AG04450 (cell line): Measurements from ENCODE around the gene ITPK1. TPM values are rescaled to one million over a fixed set of nuclear protein-coding genes. Genes with fewer than 3 reads are reported as not detected.

ENCODE experiments used
- CTCF ChIA-PET: fragments of 300-600, 350-600 bp; formaldehyde crosslinking; extraction: SDS; loops from one replicate; lab custom pipeline; 2022; ENCODE audit warnings: antibody characterized with exemption, inconsistent platforms; lab: Charles Lee
- POLR2A ChIA-PET: fragments of 350-600 bp; formaldehyde crosslinking; extraction: SDS; loops from one replicate; lab custom pipeline; 2021; ENCODE audit warnings: antibody characterized with exemption, inconsistent platforms; lab: Yijun Ruan, JAX
- DNase-seq: peaks from one replicate; pipeline ENCODE4 v3.0.0-alpha.2; 2011; ENCODE audit warnings: low read depth, low spot score
- H3K27ac ChIP-seq: one replicate; pipeline ENCODE4 v1.5.1; 2012; ENCODE audit warnings: low read depth, low read length, control low read depth
- H3K27me3 ChIP-seq: one replicate; pipeline ENCODE4 v1.6.0; 2012; ENCODE audit warnings: low read length; ENCODE audit not compliant: control insufficient read depth, insufficient read depth
- H3K4me3 ChIP-seq: 2 replicates; pipeline ENCODE4 v1.5.1; 2011; ENCODE audit warnings: mild to moderate bottlenecking, low read depth, low read length, control low read depth
- H3K9me3 ChIP-seq: 2 replicates; pipeline ENCODE4 v1.5.1; 2012; ENCODE audit warnings: low read length; ENCODE audit not compliant: control insufficient read depth, insufficient read depth
- polyA plus RNA-seq: library from polyadenylated mRNA; depleted of rRNA; stranded (reverse); fragments of >200 nt; gene quantifications from 2 replicates; pipeline ENCODE4 v1.2.3, GENCODE V29; 2011
- TF ChIP-seq, protein P1 (sequence below): IDR thresholded peaks from 2 replicates; pipeline ENCODE4 v1.5.1; 2011; ENCODE audit warnings: low read depth, low read length, control low read depth, inconsistent platforms

ITPK1 gene
- polyA plus RNA-seq, 1 experiment: 13.6 TPM

DNA sequence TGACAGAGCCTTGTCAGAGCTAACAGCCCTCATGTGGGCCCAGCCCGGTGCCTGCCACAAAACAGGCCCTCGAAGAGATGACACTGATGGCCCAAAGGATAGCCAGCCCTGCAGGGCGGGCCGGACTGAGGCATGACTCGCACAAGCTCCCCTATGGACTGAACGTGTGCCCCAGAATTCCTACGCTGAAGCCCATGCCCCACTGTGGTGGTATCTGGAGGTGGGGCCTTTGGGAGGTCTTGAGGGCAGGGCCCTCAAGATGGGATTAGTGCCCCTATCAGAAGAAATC is 154.2 kb downstream of the ITPK1 start:
- TF ChIP-seq, protein P1, sequence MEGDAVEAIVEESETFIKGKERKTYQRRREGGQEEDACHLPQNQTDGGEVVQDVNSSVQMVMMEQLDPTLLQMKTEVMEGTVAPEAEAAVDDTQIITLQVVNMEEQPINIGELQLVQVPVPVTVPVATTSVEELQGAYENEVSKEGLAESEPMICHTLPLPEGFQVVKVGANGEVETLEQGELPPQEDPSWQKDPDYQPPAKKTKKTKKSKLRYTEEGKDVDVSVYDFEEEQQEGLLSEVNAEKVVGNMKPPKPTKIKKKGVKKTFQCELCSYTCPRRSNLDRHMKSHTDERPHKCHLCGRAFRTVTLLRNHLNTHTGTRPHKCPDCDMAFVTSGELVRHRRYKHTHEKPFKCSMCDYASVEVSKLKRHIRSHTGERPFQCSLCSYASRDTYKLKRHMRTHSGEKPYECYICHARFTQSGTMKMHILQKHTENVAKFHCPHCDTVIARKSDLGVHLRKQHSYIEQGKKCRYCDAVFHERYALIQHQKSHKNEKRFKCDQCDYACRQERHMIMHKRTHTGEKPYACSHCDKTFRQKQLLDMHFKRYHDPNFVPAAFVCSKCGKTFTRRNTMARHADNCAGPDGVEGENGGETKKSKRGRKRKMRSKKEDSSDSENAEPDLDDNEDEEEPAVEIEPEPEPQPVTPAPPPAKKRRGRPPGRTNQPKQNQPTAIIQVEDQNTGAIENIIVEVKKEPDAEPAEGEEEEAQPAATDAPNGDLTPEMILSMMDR: no peak
- CTCF ChIA-PET: interaction anchor here (0.6 to 2.8 kb wide), 3 partner anchors 10 to 854 kb away, joined by 3 to 15 read pairs (median 8); no protein-coding TSS in a partner anchor
- Histone ChIP-seq H3K4me3 (no peak overlapping the region), H3K9me3 (no peaks in the 10 kb centered on the region; the same call in 1 of the 2 replicates), H3K27ac (no peak overlapping the region), H3K27me3 (no peaks in the 10 kb centered on the region)
- POLR2A ChIA-PET: interaction anchor here (0.5 kb wide), 1 partner anchor 178 kb away, joined by 3 read pairs; no protein-coding TSS in a partner anchor
- no peak for DNase-seq

DNA sequence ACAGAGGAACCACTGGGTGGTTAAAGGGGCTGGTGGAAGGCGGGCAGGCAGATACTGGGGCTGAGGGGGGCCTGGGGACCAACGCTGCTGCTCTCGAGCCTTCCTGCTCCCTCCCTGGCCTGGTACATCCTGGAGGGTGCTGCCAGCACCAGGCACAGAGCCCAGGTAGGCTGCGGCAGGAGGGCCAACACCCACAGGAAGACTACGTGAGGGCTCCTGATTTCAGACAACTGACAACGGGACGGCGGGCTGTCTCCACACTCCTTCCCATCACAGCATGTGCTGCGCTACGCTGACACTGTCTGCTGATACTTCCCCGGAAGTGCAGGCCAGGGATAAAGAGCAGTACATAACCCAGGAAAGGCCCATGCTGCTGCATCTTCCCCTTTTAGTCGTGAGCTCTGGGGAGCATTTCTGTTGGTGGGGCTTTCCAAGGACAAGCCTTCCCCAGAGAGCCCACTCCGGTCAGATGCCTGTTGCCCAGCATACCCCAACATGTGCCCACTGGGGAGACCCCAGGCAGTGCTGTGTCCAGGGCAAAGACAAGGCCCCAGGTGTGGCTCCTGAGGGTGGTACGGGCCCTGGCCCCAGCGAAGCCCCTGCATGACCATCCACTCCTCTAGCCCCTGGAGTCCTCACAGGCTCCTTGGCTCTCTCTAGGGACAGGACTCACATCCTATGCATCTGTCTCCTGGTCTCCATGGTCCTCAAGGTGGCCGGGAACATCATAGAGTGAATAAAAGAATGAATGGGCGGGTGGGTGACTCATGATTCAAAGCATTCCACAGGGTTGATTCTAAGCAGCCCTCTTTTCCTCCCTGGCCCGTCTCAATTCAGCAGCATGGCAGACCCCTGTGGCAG is 154.8 kb downstream of the ITPK1 start:
- Histone ChIP-seq H3K27ac (no peak overlapping the region), H3K4me3 (no peak overlapping the region), H3K9me3 (no peaks in the 10 kb centered on the region; the same call in 1 of the 2 replicates), H3K27me3 (no peaks in the 10 kb centered on the region)
- TF ChIP-seq, protein P1: no peak
- POLR2A ChIA-PET: no interaction called here
- CTCF ChIA-PET: interaction anchor here (0.9 to 2.8 kb wide), 3 partner anchors 9 to 152 kb away, joined by 3 to 15 read pairs (median 8); no protein-coding TSS in a partner anchor
- DNase-seq: peak; percentile 11

DNA sequence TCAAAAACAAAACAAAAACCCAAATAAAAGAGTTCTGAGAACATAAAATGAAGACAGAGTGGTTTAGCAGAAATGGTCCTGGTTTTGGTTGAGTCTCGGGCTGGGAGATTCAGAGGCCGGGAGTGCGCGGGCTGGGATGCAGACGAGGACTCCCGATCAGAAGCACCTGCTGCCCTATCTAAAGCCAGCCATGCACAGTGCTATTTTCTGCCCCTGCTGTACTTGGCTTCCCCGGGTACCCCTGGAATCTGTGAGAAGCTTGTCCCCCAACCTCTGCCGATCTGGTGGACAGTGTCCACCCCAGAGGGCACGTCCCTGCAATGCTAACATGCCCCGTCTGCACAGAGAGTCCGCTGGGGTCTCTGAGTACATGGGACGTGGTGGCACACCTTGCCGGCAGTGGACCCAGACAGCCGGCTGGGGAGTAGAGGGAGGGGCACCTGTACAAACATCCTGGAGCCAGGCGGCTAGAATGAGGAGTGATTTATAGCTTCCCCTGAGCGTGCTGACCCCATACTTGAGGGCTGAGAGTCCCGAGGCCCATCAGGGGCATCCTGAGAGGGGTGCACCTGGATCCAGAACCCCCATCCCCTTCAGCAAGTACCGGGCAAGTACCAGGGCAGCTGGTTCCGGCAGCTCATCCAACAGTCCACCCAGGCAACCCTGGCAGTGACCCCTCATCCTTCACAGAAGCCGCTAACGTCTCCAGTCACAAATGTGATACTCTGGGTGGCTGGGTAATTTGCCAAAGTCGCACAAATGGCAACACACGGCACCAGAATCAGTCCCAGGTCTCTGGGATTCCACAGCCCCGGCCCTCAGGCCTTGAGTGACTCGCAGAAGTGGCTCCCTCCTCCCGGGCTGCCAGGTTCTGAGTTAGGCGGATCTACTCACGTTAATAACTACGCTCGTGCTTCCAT is 155.7 kb downstream of the ITPK1 start:
- POLR2A ChIA-PET: no interaction called here
- no peaks in the 10 kb centered on the region for H3K27me3 ChIP-seq
- no peaks in the 10 kb centered on the region; the same call in 1 of the 2 replicates for H3K9me3 ChIP-seq
- no peak overlapping the region for H3K4me3 ChIP-seq
- no peak overlapping the region for H3K27ac ChIP-seq
- TF ChIP-seq, protein P1: no peak
- no peak for DNase-seq
- CTCF ChIA-PET: interaction anchor here (0.8 to 1.3 kb wide), 3 partner anchors 8 to 218 kb away, joined by 3 read pairs; no protein-coding TSS in a partner anchor

DNA sequence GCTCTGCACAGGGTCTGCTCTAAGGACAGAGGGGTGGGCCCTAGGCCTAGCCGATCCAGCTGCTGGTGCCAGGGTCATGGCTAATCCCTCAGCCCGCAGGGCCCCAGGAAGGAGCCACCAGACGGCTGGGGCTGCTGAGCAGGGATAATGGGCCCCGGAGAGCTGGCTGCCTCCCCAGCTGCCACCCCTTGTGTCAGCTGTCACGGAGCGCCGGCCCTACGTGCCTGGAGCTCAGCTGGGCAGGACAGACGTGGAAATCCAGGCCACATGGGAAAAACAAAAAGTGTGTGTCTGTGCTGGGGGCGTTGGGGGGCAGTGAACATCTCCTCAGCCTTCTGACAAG is 156.6 kb downstream of the ITPK1 start:
- POLR2A ChIA-PET: no interaction called here
- no peak for DNase-seq

More for the DNA sequence above, 156.6 kb downstream of the ITPK1 start:
- Histone ChIP-seq H3K9me3 (no peaks in the 10 kb centered on the region; the same call in 1 of the 2 replicates), H3K27ac (no peak overlapping the region), H3K27me3 (no peaks in the 10 kb centered on the region), H3K4me3 (no peak overlapping the region)
- CTCF ChIA-PET: interaction anchor here (0.8 to 1.3 kb wide), 3 partner anchors 154 to 219 kb away, joined by 3 read pairs; no protein-coding TSS in a partner anchor
- TF ChIP-seq, protein P1: no peak
